Mesendoderm (in vitro differentiated cells): ENCODE data around the gene ATP5ME.

Experiments used
- DNase-seq: peaks from one replicate; pipeline ENCODE4 v3.0.0; 2013
- H2AK5ac ChIP-seq: 2 replicates; pipeline ENCODE4 v1.6.1; 2013; ENCODE audit warnings: low read length, inconsistent platforms
- H2BK120ac ChIP-seq: 2 replicates; pipeline ENCODE4 v1.6.1; 2013; ENCODE audit warnings: low read depth, mild to moderate bottlenecking, low read length, moderate library complexity, mixed read lengths
- H2BK15ac ChIP-seq: replicated peaks from 2 replicates; pipeline ENCODE4 v1.6.1; 2013; ENCODE audit warnings: low read depth, mild to moderate bottlenecking, moderate library complexity
- H2BK5ac ChIP-seq: 2 replicates; pipeline ENCODE4 v1.6.1; 2013; ENCODE audit warnings: low read length, inconsistent platforms
- H3K18ac ChIP-seq: 2 replicates; pipeline ENCODE4 v1.6.1; 2013; ENCODE audit warnings: mild to moderate bottlenecking, low read length, mixed read lengths
- H3K23ac ChIP-seq: one replicate; pipeline ENCODE4 v1.6.1; 2013; ENCODE audit warnings: low read length
- H3K27ac ChIP-seq: 2 replicates; pipeline ENCODE4 v1.5.1; 2013; ENCODE audit warnings: low read depth, mild to moderate bottlenecking, inconsistent platforms, low read length, moderate library complexity
- H3K27me3 ChIP-seq: 2 replicates; pipeline ENCODE4 v1.6.1; 2013; ENCODE audit warnings: low read length, control low read depth, mild to moderate bottlenecking, inconsistent platforms; ENCODE audit not compliant: insufficient read depth, poor library complexity
- H3K36me3 ChIP-seq: 2 replicates; pipeline ENCODE4 v1.6.1; 2013; ENCODE audit warnings: low read length, inconsistent platforms; ENCODE audit not compliant: control insufficient read depth, insufficient read depth
- H3K4ac ChIP-seq: one replicate; pipeline ENCODE4 v1.6.1; 2013; ENCODE audit warnings: low read depth, mild to moderate bottlenecking, low read length, moderate library complexity
- H3K4me1 ChIP-seq: 2 replicates; pipeline ENCODE4 v1.6.1; 2013; ENCODE audit warnings: low read depth, low read length, inconsistent platforms; ENCODE audit not compliant: control insufficient read depth
- H3K4me2 ChIP-seq: 2 replicates; pipeline ENCODE4 v1.6.1; 2013; ENCODE audit warnings: low read length
- H3K4me3 ChIP-seq: 2 replicates; pipeline ENCODE4 v1.5.1; 2013; ENCODE audit warnings: mild to moderate bottlenecking, low read length
- H3K56ac ChIP-seq: one replicate; pipeline ENCODE4 v1.6.1; 2013; ENCODE audit warnings: low read length
- H3K79me1 ChIP-seq: 2 replicates; pipeline ENCODE4 v1.6.1; 2013; ENCODE audit warnings: low read length, inconsistent platforms
- H3K79me2 ChIP-seq: 2 replicates; pipeline ENCODE4 v1.6.1; 2013; ENCODE audit warnings: mild to moderate bottlenecking, low read length; ENCODE audit not compliant: control insufficient read depth, insufficient read depth
- H3K9ac ChIP-seq: 2 replicates; pipeline ENCODE4 v1.6.1; 2013; ENCODE audit warnings: low read length, inconsistent platforms
- H4K5ac ChIP-seq: one replicate; pipeline ENCODE4 v1.6.1; 2013; ENCODE audit warnings: low read length
- H4K8ac ChIP-seq: one replicate; pipeline ENCODE4 v1.6.1; 2013; ENCODE audit warnings: low read depth, mild to moderate bottlenecking, control low read depth, low read length, moderate library complexity
- WGBS: extraction: QIAGEN DNeasy Blood & Tissue Kit; methylation state at CpG from one replicate; pipeline ENCODE4 v1.1.7; 2013; ENCODE audit warnings: low lambda C conversion rate, missing lambda C conversion rate; ENCODE audit not compliant: insufficient coverage; ENCODE audit errors: extremely low coverage; 5-methylcytosine and 5-hydroxymethylcytosine counted together

Gene ATP5ME

GRCh38 chr4:653080-653821, 20.8 kb downstream of the ATP5ME start:
- WGBS = no CpG with 5 or more reads among the region's 35 CpGs
- Histone ChIP-seq H4K5ac (no peak overlapping the region), H3K79me1 (no peaks in the 10 kb centered on the region), H3K27ac (no peak overlapping the region), H2AK5ac (no peak overlapping the region), H3K4me3 (no peak overlapping the region), H3K79me2 (no peaks in the 10 kb centered on the region), H3K4me1 (no peaks in the 10 kb centered on the region), H2BK120ac (no peak overlapping the region), H3K18ac (no peak overlapping the region), H3K36me3 (no peaks in the 10 kb centered on the region), H3K4me2 (no peak overlapping the region), H4K8ac (no peak overlapping the region), H3K4ac (no peak overlapping the region), H3K9ac (no peak overlapping the region), H2BK15ac (no peak overlapping the region), H3K27me3 (no peaks in the 10 kb centered on the region), H2BK5ac (no peak overlapping the region), H3K23ac (no peak overlapping the region), H3K56ac (no peak overlapping the region)
- DNase-seq = no peak

GRCh38 chr4:651884-652642, 22.0 kb downstream of the ATP5ME start:
- Histone ChIP-seq H3K79me1 (no peaks in the 10 kb centered on the region), H2AK5ac (no peak overlapping the region), H3K79me2 (no peaks in the 10 kb centered on the region), H3K4me2 (no peak overlapping the region), H4K8ac (no peak overlapping the region), H3K27ac (no peak overlapping the region), H3K9ac (no peak overlapping the region), H2BK15ac (no peak overlapping the region), H3K56ac (no peak overlapping the region), H4K5ac (no peak overlapping the region), H3K4me1 (no peaks in the 10 kb centered on the region), H3K4me3 (no peak overlapping the region), H3K23ac (no peak overlapping the region), H2BK120ac (no peak overlapping the region), H3K4ac (no peak overlapping the region), H3K18ac (no peak overlapping the region), H3K36me3 (no peaks in the 10 kb centered on the region), H2BK5ac (no peak overlapping the region), H3K27me3 (no peaks in the 10 kb centered on the region)
- WGBS = no CpG with 5 or more reads among the region's 24 CpGs
- DNase-seq = no peak

- Histone ChIP-seq H3K4ac (no peak overlapping the region), H2BK5ac (no peak overlapping the region), H3K56ac (no peak overlapping the region), H3K27ac (no peak overlapping the region), H4K8ac (no peak overlapping the region), H3K79me1 (no peaks in the 10 kb centered on the region), H2BK15ac (no peak overlapping the region), H2AK5ac (no peak overlapping the region), H3K4me2 (no peak overlapping the region), H3K18ac (no peak overlapping the region), H3K23ac (no peak overlapping the region), H3K4me1 (no peaks in the 10 kb centered on the region), H3K9ac (no peak overlapping the region), H3K36me3 (no peaks in the 10 kb centered on the region), H3K27me3 (no peaks in the 10 kb centered on the region), H4K5ac (no peak overlapping the region), H2BK120ac (no peak overlapping the region), H3K4me3 (no peak overlapping the region), H3K79me2 (no peaks in the 10 kb centered on the region)
- no peak for DNase-seq
- no CpG with 5 or more reads among the region's 49 CpGs for WGBS
These were observed 22.9 kb downstream of the ATP5ME start for GRCh38 chr4:650951-651883.

GRCh38 chr4:650461-650860, 23.6 kb downstream of the ATP5ME start:
- Histone ChIP-seq H3K27me3 (no peaks in the 10 kb centered on the region), H3K79me2 (no peaks in the 10 kb centered on the region), H4K5ac (no peak overlapping the region), H3K9ac (no peak overlapping the region), H3K18ac (no peak overlapping the region), H3K79me1 (no peaks in the 10 kb centered on the region), H2BK120ac (no peak overlapping the region), H3K4me3 (no peak overlapping the region), H3K4ac (no peak overlapping the region), H3K36me3 (no peaks in the 10 kb centered on the region), H4K8ac (no peak overlapping the region), H3K56ac (no peak overlapping the region), H3K4me2 (no peak overlapping the region), H3K23ac (no peak overlapping the region), H2BK5ac (no peak overlapping the region), H3K27ac (no peak overlapping the region), H2AK5ac (no peak overlapping the region), H3K4me1 (no peaks in the 10 kb centered on the region), H2BK15ac (no peak overlapping the region)
- WGBS = no CpG with 5 or more reads among the region's 18 CpGs
- no peak for DNase-seq

DNA sequence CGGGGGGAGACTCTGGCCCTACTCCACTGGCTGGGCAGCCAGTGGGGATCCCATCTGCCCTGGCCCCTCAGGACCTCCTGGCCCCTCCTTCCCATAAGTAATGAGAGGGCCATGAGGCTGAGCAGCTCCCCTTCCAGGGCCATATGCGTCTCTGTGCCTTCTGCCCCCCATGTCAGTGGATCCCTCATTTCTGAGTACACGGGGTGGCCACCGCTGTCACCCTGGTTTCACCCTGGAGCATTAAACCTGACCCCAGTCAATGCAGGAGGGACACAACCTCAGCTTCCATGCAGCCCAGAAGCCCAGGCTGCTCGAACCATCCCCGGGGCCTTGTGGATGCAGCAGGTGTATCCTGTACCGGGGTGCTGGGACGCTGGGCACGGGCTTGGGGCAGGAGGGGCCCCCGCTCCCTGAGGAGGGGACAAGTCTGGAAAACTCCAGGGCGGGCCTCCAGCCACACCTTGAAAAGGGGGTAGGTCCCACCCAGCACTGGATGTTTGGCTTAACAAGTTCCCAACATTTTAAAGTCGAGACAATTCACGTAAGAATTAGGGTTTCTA, 24.2 kb downstream of the ATP5ME start:
- H3K9ac ChIP-seq = no peak overlapping the region
- H4K5ac ChIP-seq = no peak overlapping the region
- no peak overlapping the region for H3K56ac ChIP-seq
- H3K4me2 ChIP-seq = no peak overlapping the region
- H3K79me2 ChIP-seq = no peaks in the 10 kb centered on the region
- H3K27ac ChIP-seq = no peak overlapping the region
- H2AK5ac ChIP-seq = no peak overlapping the region
- H4K8ac ChIP-seq = no peak overlapping the region
- H3K36me3 ChIP-seq = no peaks in the 10 kb centered on the region
- DNase-seq = no peak
- no peak overlapping the region for H3K4me3 ChIP-seq
- no peaks in the 10 kb centered on the region for H3K4me1 ChIP-seq
- no peak overlapping the region for H3K4ac ChIP-seq
- no peaks in the 10 kb centered on the region for H3K27me3 ChIP-seq
- H2BK120ac ChIP-seq = no peak overlapping the region
- H2BK5ac ChIP-seq = no peak overlapping the region
- H3K79me1 ChIP-seq = no peaks in the 10 kb centered on the region
- WGBS = no CpG with 5 or more reads among the region's 13 CpGs
- no peak overlapping the region for H2BK15ac ChIP-seq
- H3K23ac ChIP-seq = no peak overlapping the region
- H3K18ac ChIP-seq = no peak overlapping the region
